GM18867 (cell line): ENCODE results near the gene CALCB.
"Not testable (repeated sequence)": the region's sequence is repeated elsewhere in the genome, so short reads cannot be mapped to it uniquely, and the experiment has no call there.

Experiments
- ATAC-seq: cut with Tn5 transposase; IDR thresholded peaks from one replicate; pipeline ENCODE4 v1.9.1; 2021; ENCODE audit warnings: mild to moderate bottlenecking, moderate library complexity; ENCODE audit not compliant: unreplicated experiment

Gene CALCB, protein sequence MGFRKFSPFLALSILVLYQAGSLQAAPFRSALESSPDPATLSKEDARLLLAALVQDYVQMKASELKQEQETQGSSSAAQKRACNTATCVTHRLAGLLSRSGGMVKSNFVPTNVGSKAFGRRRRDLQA

DNA sequence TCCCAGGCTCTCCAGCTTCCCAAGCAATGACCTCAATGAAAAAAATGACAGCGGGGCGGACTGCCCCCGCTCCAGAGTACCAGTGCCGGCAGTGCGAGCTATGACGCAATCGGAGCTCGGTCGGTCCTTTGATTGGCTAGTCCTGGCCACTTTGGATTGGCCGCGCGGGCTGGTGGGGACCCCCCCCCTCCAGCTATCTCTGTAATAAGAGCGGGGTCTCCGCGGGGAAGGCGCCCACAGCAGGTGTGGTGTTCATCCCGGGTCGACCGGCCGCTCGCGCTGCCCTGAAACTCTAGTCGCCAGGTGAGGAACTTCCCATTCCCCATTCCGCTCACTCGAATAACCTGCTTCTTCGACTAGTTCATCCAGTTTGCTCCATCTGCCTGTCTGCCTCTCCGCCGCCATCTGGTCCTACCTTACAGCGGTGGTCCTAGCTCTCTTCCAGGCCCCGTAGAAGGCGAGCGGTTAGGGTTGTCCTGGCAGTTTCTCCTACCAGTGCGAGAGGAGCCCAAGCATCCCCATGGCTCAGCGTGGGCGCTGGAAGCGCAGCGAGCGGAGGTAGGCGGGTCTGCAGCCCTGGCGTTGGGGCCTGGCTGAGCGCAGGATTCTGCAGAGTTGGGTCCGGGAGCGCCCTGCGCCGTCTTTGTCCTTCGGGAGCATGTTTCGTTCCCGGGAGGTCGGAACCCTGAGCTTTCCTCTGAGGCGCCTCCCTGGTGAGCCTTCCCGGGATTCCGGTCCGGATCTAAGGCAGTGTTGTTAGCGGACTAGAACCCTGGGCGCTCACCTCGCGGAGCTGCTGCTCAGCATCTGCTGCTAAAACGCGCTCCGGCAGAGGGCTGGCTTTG, at the start of gene CALCB:
Gene CALCB, plus strand, starts transcription at position 233 of the 845 bp plus-strand sequence. CDS start 1,126 bp downstream, outside the sequence.
- ATAC-seq = no peak

DNA sequence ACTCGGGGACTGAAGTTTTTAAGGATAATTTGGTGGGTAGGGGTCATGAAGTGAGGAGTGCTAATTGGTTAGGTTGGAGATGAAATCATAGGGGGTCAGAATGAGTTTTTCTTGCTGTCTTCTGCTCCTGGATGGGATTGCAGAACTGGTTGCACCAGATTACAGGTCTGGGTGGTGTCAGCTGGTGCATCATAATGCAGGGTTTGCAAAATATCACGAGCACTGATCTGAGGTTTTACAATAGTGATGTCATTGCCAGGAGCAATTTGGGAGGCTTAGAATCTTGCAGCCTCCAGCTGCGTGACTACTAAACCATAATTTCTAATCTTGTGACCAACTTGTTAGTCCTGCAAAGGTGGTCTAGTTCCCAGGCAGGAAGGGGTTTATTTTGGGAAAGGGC, 46.4 kb upstream of the CALCB start:
- ATAC-seq = no peak

DNA sequence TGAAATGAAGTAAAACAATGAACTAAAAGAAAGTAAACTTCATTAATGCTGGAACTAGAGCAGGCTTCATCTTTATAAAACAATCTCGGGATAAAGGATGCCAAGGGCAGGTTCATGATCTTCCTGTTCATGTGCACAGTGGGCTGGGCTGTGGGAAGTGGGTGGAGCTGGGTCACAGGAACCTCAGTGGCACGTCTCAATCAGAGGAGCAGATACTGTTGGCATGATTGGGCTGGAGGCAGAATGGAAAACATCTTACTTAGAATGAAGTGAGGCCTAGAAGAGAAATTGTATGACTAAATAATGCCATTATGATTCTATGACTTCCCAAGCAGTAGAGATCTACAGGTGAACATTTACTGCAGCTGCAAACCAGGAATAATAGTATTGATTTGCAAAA, 45.4 kb upstream of the CALCB start:
- ATAC-seq = no peak

DNA sequence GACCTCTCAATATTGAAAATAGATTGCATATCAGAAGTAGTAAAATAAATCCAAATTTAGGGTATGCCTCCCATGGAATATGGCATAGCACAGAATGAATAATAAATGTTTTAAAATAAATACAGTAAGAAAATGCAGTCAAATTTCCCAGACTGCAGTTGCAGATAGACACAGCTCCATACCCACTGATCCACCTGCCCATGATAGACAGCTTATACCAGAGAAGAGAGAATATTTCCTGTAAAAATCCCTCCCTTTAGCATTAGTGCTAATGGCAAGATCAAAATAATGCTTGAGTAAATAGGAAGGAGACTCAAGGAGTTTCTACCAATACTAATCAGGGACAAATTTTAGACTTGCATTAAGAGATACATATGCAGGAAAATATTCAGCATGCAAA, 45.0 kb upstream of the CALCB start:
- no peak for ATAC-seq

DNA sequence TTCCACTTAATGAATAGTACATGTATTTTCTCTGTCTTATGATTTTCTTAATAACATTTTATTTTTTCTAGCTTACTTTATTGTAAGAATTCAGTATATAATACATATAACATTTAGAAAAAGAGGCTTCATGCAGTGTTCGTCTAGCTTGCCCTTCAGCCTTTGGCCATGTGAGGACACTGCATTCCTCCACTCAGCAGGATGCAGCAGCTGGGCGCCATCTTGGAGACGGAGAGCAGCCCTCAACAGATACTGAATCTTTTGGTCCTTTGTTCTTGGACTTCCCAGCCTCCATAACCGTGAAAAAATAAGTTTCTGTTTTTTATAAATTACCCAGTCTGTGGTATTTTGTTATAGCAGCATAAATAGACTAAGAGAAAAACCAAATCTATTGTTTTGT, 41.4 kb upstream of the CALCB start:
- ATAC-seq = not testable (repeated sequence)

DNA sequence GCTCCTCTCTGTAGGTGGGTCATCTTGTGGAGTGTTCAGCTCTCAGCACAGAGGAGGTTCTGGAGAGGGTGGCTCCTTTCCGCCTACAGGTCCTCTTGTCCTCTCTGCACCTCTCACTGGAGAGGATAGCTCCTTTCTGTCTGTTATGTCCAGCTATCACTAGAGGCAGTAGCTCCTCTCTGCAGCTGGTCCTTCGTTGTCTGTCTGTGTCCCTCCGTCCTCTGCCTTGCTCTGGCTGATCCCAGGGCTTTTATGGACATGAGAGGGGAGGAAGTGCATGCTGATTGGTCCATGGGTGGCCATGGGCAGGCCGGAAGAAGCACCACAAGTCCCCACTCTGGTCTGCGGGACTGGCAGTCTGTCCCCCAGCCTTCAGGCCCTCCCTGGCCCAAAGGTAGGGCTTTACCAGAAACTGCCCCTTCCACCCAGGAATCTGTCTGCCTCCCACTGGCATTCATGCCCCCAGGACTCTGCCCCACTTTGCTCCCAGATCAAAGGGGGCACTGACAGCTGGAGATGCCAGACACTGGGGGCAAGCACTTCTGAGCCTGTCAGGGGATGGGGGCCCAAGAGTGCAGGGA, 38.6 kb upstream of the CALCB start:
- ATAC-seq = no peak

DNA sequence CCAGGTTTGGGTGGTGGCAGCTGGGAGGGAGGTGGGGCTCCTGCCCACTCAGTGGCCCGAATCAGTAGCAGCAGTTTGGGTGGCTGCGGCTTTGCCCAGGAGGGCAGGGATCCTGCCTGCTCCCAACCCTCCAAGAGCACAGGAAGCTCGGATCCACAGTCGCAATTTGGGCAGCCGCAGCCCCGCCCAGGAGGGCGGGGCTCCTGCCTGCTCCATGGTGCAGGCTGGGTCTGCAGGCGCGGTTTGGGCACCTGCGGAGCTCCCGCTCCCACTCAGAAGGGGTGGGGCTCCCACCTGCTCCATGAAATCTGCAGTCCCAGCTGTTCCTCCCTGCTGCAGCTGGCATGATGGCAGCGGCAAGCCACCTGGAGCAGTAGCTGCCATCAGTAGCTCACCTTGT, 38.1 kb upstream of the CALCB start:
- ATAC-seq = no peak

DNA sequence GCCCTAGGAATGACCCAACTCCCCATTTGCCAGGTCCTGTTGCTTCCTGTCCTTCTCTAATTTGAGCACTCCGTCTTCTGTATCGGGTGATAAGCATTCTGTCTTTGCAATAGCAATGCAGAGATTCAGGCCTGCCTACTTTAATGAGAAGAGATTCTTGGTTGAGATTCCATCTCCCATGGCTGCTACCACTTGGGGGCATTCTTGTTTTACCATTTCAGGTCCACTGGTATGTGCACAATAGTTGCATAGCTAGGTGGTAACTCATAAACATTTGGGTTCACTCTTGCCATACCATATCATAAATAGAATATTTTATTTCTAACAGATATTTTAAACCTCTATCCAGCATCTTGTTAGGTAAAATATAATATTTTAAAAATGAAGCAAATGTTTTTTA, 34.4 kb upstream of the CALCB start:
- no peak for ATAC-seq

DNA sequence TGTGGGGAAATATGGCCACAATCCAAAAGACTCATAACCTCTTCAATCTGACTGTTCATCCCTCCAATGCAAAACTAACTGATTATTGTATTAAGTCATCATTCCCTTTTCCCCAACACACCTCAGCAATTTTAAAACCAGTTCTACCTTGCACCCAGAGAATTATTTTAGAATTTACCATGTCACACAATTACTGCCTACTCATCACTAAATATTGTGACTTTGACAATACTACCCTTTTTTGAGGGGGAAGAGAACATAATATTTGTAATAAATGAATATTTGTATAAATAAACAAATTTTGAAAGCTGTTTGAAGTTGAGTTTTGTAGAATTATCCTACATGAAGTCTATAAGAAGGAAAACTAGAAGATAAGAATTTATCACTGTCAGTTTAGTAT, 28.2 kb upstream of the CALCB start:
- no peak for ATAC-seq

DNA sequence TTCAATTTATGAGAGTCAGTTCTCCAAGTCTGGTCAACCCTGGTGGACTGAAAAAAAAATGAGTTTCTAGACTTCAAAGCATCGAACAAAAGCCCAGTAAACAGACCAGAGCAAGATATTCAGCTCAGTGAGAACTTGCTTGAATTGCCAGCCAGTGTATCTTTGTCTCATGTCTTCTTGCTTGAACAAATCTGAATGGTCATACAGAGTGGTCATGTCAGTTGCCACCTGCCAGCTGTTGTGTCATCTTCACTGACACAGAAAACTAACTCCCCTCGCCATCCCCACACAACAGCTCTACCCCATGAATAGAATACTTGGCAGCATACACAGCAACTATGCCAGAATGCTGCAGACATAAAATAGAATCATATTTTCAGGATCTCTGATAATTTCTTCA, 27.5 kb upstream of the CALCB start:
- ATAC-seq = no peak

DNA sequence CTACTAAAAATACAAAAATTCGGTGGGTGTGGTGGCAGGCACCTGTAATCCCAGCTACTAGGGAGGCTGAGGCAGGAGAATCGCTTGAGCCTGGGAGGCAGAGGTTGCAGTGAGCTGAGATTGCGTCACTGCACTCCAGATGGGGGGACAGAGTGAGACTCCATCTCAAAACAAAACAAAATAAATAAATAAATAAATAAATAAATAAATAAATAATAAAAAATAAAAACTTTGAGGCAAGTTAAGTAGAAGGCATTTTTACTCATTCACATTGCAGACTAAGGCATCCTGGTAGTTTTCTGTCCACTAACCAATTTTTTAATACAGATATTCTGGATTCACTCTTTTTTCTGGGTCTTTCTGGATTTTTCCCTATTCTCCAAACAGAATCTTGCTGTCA, 26.7 kb upstream of the CALCB start:
- not testable (repeated sequence) for ATAC-seq

DNA sequence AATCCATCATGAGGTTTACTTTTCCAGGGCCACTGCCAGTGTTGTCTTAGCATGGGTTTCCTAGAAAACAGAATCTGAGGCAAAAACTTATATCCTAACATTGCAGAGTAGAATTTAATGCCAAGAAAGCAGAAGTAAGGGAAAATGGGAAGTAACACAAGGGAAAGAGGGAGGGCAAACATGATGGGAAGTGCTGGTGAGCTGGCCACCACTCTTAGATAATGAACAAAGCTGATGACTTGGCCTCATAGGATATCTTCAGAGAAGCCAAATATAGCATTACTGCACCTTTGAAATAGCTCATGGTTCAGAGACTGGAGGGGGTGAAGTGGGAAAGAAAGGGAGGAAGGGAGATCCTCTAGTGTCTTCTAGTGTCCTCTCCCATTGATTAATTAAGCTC, 24.8 kb upstream of the CALCB start:
- ATAC-seq = no peak

DNA sequence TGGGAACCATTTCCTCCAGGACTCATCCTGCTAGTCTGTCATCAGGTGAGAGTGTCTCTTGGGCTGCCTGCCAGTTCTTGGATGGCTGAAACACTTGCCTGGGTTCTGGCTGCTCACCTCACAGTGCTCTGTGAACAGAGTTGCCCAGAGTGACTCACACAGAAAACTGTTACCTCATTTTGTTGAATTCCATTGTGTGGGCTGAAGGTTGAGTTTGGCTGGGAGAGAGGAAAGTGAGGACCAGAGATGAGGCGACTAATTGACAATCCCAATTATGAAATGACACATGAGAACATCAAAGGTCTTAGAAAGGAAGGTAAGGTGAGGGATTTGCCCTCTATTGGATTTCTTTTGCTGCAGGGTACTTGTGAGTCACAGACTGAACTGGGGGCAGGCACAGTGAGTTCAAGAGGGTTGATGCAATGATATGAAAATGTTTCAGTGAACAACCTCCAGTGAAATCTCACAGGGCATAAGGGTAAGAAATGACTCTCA, 20.2 kb upstream of the CALCB start:
- ATAC-seq = no peak

DNA sequence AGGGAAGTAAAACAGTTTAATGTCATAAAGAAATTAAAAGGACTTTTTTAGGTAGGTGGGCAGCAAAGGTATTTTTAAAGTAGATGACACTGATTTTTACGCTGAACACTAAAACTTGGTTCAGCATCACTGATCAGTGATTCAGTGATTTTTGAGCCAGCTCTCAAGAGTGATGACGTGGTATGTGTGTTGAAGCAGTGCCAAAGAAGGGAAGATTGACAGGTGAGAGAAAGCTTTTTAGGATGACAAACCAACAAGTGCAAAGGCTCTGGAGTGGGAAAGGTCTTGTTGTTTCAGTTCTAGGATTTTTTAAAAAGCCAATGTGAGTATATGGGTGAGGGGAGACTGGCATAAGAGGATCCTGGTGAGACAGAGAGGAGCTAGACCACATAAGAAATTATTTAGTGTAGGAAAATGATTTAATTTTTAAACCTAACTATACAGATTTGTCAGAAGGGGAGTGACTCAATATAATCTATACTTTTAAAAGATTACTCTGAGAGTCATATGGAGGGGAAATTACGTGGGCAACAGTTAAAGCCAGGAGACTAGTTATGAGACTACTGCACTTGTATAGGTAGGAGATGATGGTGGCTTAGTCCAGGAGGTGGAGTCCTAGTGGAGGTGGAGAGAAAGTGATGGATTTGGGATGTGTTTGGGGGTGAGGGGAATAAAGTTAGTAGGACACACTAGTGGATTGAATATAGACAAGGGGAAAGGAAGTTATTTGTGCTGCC, 17.6 kb upstream of the CALCB start:
- ATAC-seq = no peak

DNA sequence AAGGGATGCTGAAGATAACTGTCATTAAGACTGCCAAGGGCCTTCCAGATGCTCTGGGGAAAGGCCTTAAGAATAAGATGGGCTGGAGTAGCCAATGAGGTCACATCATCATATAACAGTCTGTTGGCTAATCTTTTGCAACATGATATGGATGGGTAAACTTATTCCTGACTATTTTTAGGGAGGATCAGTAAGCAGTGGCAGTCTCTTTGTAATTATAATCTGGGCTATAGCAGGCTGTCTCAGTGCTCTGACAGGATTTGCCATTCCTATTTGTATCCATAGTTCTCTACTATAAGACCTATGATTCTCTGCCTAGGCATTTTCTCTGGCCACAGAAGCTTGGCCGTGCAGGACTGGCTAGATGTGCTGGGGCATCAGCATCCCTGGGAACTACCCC, 16.1 kb upstream of the CALCB start:
- ATAC-seq = no peak

DNA sequence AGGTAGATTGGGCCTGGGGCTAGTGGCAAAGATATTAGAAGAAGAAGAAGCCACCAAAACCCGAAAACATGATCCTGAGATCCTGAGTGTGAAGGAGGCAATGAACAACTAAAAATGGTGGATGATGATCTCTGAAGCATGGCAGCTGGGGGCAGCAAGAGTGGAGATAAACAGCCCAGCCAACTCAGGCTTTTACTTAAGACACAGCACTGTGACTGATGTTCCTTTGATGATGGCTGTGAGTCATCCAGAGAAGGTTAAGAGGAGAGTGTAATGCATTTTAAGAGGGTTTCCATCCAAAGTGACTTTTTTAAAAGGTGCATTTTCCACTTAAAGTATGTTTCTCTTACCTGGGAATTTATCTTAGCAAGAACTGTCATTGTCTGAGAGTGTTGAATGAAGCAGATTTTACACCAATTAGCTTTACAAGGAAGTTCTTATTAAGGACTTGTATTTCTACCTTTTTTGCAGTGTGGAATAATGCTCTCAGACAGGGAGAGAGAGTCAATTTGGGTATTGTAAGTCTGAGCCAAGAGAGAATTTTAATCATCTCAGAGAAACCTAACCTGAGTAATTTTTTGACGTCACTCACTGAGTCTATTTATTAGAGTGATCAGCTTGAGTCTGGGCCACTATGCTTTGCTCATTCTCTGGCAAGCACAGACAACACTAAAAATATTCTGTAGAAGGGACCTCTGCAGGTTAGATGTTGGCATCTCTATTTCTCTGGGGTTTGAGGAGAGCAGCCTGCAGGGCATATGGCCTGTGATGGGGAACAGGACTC, 14.1 kb upstream of the CALCB start:
- ATAC-seq = no peak

DNA sequence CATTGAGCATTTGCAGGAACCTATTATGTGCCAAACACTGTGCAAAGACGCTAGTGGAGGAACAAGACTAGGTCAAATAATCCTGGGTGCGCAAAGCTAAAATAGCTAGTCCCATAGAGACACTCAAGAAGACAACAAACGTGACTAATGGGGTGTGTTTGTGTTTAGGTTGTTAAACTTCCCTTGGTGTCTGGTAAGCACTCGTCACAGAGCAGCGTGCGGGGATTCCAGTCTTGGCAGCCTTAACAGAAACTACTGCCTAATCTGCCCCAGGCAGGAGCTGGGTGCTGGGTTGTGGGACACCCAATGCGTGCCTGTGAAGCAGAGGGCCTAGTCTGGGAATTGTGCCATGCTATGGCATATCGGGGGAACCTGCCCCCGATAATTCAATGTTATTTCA, 10.8 kb upstream of the CALCB start:
- no peak for ATAC-seq

DNA sequence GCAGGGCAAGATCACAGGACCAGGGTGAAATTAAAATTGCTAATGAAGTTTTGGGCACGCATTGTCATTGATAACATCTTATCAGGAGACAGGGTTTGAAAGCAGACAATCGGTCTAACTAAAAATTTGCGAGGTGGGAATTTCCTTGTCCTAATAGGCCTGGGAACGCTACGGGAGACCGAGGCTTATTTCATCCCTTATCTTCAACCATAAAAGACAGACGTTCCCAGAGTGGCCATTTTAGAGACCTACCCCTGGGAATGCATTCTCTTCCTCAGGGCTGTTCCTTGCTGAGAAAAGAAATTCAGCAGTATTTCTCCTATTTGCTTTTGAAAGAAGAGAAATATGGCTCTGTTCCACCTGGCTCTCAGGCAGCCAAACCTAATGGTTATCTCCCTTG, 3.6 kb upstream of the CALCB start:
- not testable (repeated sequence) for ATAC-seq

DNA sequence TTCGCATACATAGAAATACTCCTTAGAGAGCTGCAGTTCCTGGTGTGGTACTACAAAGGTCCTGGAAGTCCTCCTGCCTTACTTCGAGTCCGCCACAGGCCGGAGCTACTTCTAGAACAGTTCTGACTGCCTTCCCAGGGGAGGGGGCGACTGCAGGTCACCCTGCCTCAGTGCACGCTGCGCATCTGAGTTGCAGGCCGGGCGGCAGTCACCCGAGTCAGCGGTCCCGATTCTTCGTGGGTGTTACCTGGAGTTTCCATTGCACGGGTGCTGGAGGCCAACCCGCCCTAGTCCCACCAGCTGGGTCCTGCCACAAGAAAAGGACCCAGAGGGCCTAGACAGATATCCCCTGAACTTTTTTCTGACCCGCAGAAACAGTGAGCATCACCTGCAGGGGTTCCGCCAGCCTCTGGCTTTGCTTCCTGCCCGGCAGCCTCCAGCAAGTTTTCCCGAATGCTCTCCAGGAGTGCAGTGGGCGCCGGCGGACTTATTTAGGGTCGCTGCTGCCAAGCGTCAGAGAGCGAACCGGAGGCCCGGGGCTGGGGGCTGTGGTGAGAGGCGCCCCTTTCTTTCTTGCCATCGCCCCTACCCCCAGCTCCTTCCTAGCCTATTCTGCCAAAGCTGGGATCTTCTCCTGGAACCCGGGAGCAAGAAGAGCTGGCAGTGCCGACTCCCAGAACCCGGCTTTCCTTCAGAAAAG, 1.7 kb upstream of the CALCB start:
- no peak for ATAC-seq

DNA sequence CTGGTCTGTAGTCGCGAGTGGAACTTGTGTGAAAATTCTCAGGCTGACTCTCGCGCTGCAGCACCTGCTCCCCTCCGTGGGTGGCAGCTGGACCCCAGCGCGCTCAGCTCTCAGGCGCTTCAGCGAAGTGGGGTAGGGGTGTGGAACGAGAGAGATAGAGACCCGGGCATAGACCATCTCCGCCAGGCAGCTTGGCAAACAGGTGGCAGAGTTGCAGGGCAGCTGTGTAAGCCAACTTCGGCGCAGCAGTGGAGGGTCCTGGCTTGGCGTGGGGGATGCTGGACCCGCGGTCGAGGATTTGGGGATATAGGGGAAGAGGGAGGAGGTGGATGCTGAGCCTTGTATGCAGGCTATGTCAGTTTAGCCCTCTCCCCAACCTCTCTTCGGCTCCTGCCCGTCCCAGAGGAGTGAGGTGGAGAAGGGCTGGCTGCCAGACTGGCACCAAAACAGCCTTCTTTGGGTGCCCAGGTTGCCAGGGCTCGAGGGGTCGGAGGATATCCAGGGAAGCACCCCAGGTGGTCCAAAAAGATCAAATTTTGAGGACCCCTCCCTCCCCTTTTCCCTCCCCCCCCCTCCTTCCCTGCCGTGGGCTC, 746 bp upstream of the CALCB start:
- no peak for ATAC-seq
